H1 (cell line): Measurements from ENCODE around the gene RSKR. TPM values are rescaled to one million over a fixed set of nuclear protein-coding genes. Genes with fewer than 3 reads are reported as not detected.

Experiments
- CTCF ChIA-PET: fragments of 300-600 bp; sonication (Branson Sonifier 250); formaldehyde crosslinking; loops from one replicate; lab custom pipeline; 2021; ENCODE audit not compliant: partially characterized antibody; lab: Charles Lee
- POLR2A ChIA-PET: fragments of 300-600 bp; sonication (Branson Sonifier 250); formaldehyde crosslinking; loops from one replicate; lab custom pipeline; 2021; ENCODE audit warnings: inconsistent platforms; ENCODE audit not compliant: partially characterized antibody; lab: Charles Lee
- DNase-seq, 2 experiments: peaks; one replicate each; pipeline versions ENCODE4 v3.0.0 to v3.0.0-alpha.2; 2010 to 2022; ENCODE audit warnings: low spot score in 2 of 2, low read depth in 1 of 2, mixed read lengths in 1 of 2
- FAIRE-seq: peaks from 2 replicates; lab custom pipeline; 2011; peaks lifted over from hg19 to GRCh38; lab: Jason Lieb, UNC
- H2AFZ ChIP-seq: 2 replicates; pipeline ENCODE4 v1.8.1; 2012; ENCODE audit warnings: low read length, inconsistent platforms
- H2AK5ac ChIP-seq: 2 replicates; pipeline ENCODE4 v1.6.1; 2013; ENCODE audit warnings: low read depth, low read length
- H2BK120ac ChIP-seq: replicated peaks from 2 replicates; pipeline ENCODE3; 2013; ENCODE audit warnings: low read depth, low read length, inconsistent platforms
- H2BK12ac ChIP-seq: 2 replicates; pipeline ENCODE4 v1.6.1; 2013; ENCODE audit warnings: low read depth, low read length
- H2BK15ac ChIP-seq: 2 replicates; pipeline ENCODE4 v1.6.1; 2013; ENCODE audit warnings: low read length
- H2BK20ac ChIP-seq: 2 replicates; pipeline ENCODE4 v1.6.1; 2013; ENCODE audit warnings: low read length
- H2BK5ac ChIP-seq: 2 replicates; pipeline ENCODE4 v1.6.1; 2013; ENCODE audit warnings: low read depth, low read length
- H3K14ac ChIP-seq: 2 replicates; pipeline ENCODE4 v1.6.1; 2013; ENCODE audit warnings: inconsistent platforms; ENCODE audit not compliant: insufficient read length
- H3K18ac ChIP-seq: 2 replicates; pipeline ENCODE4 v1.6.1; 2013; ENCODE audit warnings: low read length; ENCODE audit errors: extremely low read depth
- H3K23ac ChIP-seq: 2 replicates; pipeline ENCODE4 v1.6.1; 2013; ENCODE audit warnings: inconsistent platforms; ENCODE audit not compliant: insufficient read length
- H3K23me2 ChIP-seq: 2 replicates; pipeline ENCODE4 v1.6.1; 2013; ENCODE audit warnings: low read depth, low read length
- H3K27ac ChIP-seq: 2 replicates; pipeline ENCODE4 v1.6.1; 2011; ENCODE audit warnings: low read depth, low read length, inconsistent platforms
- H3K27me3 ChIP-seq, 4 experiments: replicated peaks in 1 of 4; 1 replicate in 1 of 4; 2 replicates in 3 of 4; pipeline versions ENCODE4 v1.6.1 to v1.8.1; 2011 to 2013; ENCODE audit warnings: low read length in 3 of 4, mild to moderate bottlenecking in 3 of 4, inconsistent platforms in 2 of 4, mixed read lengths in 2 of 4, moderate library complexity in 1 of 4; ENCODE audit not compliant: control insufficient read depth in 3 of 4, insufficient read depth in 3 of 4; ENCODE audit errors: extremely low read depth in 1 of 4
- H3K36me3 ChIP-seq, 4 experiments: 2 replicates each; pipeline versions ENCODE4 v1.6.1 to v1.8.1; 2011 to 2013; ENCODE audit warnings: mild to moderate bottlenecking in 4 of 4, low read length in 3 of 4, moderate library complexity in 2 of 4, control low read depth in 1 of 4, inconsistent platforms in 1 of 4; ENCODE audit not compliant: insufficient read depth in 4 of 4, control insufficient read depth in 2 of 4
- H3K4ac ChIP-seq: replicated peaks from 2 replicates; pipeline ENCODE3; 2013; ENCODE audit warnings: low read length, low read depth, mixed read lengths, inconsistent platforms; ENCODE audit not compliant: insufficient read length
- H3K4me1 ChIP-seq, 4 experiments: replicated peaks in 1 of 4; 1 replicate in 1 of 4; 2 replicates in 3 of 4; pipeline versions ENCODE4 v1.6.1 to v1.8.1; 2011 to 2013; ENCODE audit warnings: low read length in 3 of 4, inconsistent platforms in 2 of 4, mixed read lengths in 1 of 4; ENCODE audit not compliant: insufficient read depth in 4 of 4, control insufficient read depth in 3 of 4
- H3K4me2 ChIP-seq, 2 experiments: 2 replicates each; pipeline versions ENCODE4 v1.6.1 to v1.8.1; 2011 to 2013; ENCODE audit warnings: low read depth in 2 of 2, low read length in 2 of 2, control low read depth in 1 of 2, inconsistent platforms in 1 of 2, mild to moderate bottlenecking in 1 of 2; ENCODE audit not compliant: insufficient read depth in 1 of 2
- H3K4me3 ChIP-seq, 4 experiments: fragments of 200-600, 300-600 bp in 1 of 4; sonication (generic), shearing (Covaris generic), sonication (Bioruptor Twin) in 1 of 4; 2 replicates each; pipeline versions ENCODE4 v1.5.1 to v1.8.1; 2011 to 2016; ENCODE audit warnings: low read length in 4 of 4, low read depth in 3 of 4, control low read depth in 2 of 4, inconsistent platforms in 2 of 4, mild to moderate bottlenecking in 2 of 4, mixed read lengths in 1 of 4, moderate library complexity in 1 of 4; ENCODE audit not compliant: insufficient read depth in 2 of 4; ENCODE audit errors: extremely low read depth in 1 of 4
- H3K56ac ChIP-seq: replicated peaks from 2 replicates; pipeline ENCODE3; 2013; ENCODE audit warnings: low read depth, mild to moderate bottlenecking, mixed read lengths, low read length, inconsistent platforms; ENCODE audit not compliant: insufficient read length
- H3K79me1 ChIP-seq: 2 replicates; pipeline ENCODE4 v1.6.1; 2013; ENCODE audit warnings: low read depth, low read length, control low read depth
- H3K79me2 ChIP-seq, 2 experiments: 2 replicates each; pipeline versions ENCODE4 v1.6.1 to v1.8.1; 2012 to 2013; ENCODE audit warnings: low read length in 2 of 2, mild to moderate bottlenecking in 2 of 2, inconsistent platforms in 1 of 2; ENCODE audit not compliant: insufficient read depth in 2 of 2, control insufficient read depth in 1 of 2
- H3K9ac ChIP-seq, 4 experiments: replicated peaks in 1 of 4; 1 replicate in 1 of 4; 2 replicates in 3 of 4; pipeline versions ENCODE4 v1.6.1 to v1.8.1; 2011 to 2013; ENCODE audit warnings: low read depth in 3 of 4, low read length in 3 of 4, control low read depth in 2 of 4, mild to moderate bottlenecking in 2 of 4, moderate library complexity in 2 of 4, inconsistent platforms in 1 of 4; ENCODE audit errors: extremely low read depth in 1 of 4
- H3K9me3 ChIP-seq, 2 experiments: 2 replicates each; pipeline versions ENCODE4 v1.6.1 to v1.8.1; 2012 to 2013; ENCODE audit warnings: mild to moderate bottlenecking in 2 of 2, moderate library complexity in 2 of 2, control low read depth in 1 of 2, inconsistent platforms in 1 of 2, low read depth in 1 of 2, low read length in 1 of 2, mixed read lengths in 1 of 2; ENCODE audit not compliant: insufficient read depth in 2 of 2
- H4K20me1 ChIP-seq, 2 experiments: replicated peaks in 1 of 2; 2 replicates each; pipeline versions ENCODE3 to v1.8.1; 2011 to 2013; ENCODE audit warnings: inconsistent platforms in 2 of 2, low read length in 2 of 2, mild to moderate bottlenecking in 1 of 2; ENCODE audit not compliant: insufficient read depth in 2 of 2, control insufficient read depth in 1 of 2
- H4K5ac ChIP-seq: 2 replicates; pipeline ENCODE4 v1.6.1; 2013; ENCODE audit warnings: low read length, low read depth, mixed read lengths, inconsistent platforms; ENCODE audit not compliant: insufficient read length
- H4K8ac ChIP-seq: 2 replicates; pipeline ENCODE4 v1.8.0; 2013; ENCODE audit warnings: mild to moderate bottlenecking, moderate library complexity, low read length, inconsistent platforms; ENCODE audit not compliant: insufficient read depth; ENCODE audit errors: extremely low read depth
- H4K91ac ChIP-seq: replicated peaks from 2 replicates; pipeline ENCODE3; 2013; ENCODE audit warnings: low read length, mixed read lengths, inconsistent platforms; ENCODE audit not compliant: insufficient read length
- ATF2 ChIP-seq: IDR thresholded peaks from 2 replicates; pipeline ENCODE4 v1.6.1; 2012; ENCODE audit warnings: low read length, inconsistent platforms
- CEBPB ChIP-seq: IDR thresholded peaks from 2 replicates; pipeline ENCODE4 v1.6.1; 2012; ENCODE audit warnings: low read depth, low read length
- CHD1 ChIP-seq: IDR thresholded peaks from 2 replicates; pipeline ENCODE4 v1.6.1; 2012; ENCODE audit warnings: low read depth, low read length, improper control_type of control experiment
- EP300 ChIP-seq, 2 experiments: IDR thresholded peaks; 1 replicate in 1 of 2; 2 replicates in 1 of 2; pipeline ENCODE4 v1.6.1; 2011 to 2012; ENCODE audit warnings: low read depth in 2 of 2, low read length in 2 of 2, mild to moderate bottlenecking in 2 of 2, borderline replicate concordance in 1 of 2, inconsistent platforms in 1 of 2, moderate library complexity in 1 of 2
- JUND ChIP-seq: IDR thresholded peaks from 2 replicates; pipeline ENCODE4 v1.6.1; 2011; ENCODE audit warnings: mild to moderate bottlenecking, improper control_type of control experiment, low read length
- MAFK ChIP-seq: IDR thresholded peaks from 2 replicates; pipeline ENCODE4 v1.6.1; 2012; ENCODE audit warnings: low read depth, mild to moderate bottlenecking, improper control_type of control experiment, low read length
- MAX ChIP-seq: IDR thresholded peaks from 2 replicates; pipeline ENCODE4 v1.6.1; 2012; ENCODE audit warnings: inconsistent platforms
- POLR2AphosphoS5 ChIP-seq: IDR thresholded peaks from 2 replicates; pipeline ENCODE4 v1.6.1; 2011; ENCODE audit warnings: low read depth, low read length
- SAP30 ChIP-seq: fragments of 300-600 bp; sonication (generic); IDR thresholded peaks from 2 replicates; pipeline ENCODE4 v1.7.1; 2012; ENCODE audit warnings: low read length, moderate library complexity, mild to moderate bottlenecking, inconsistent platforms; ENCODE audit not compliant: insufficient read depth, insufficient replicate concordance
- SIN3A ChIP-seq, 2 experiments: IDR thresholded peaks in 1 of 2; conservative IDR thresholded peaks in 1 of 2; 2 replicates each; pipeline ENCODE4 v1.6.1; 2011 to 2012; ENCODE audit warnings: low read length in 2 of 2, improper control_type of control experiment in 1 of 2, low read depth in 1 of 2, mild to moderate bottlenecking in 1 of 2
- SUZ12 ChIP-seq: fragments of 200-600 bp; sonication (generic); IDR thresholded peaks from 2 replicates; pipeline ENCODE4 v1.6.1; 2012; ENCODE audit warnings: mild to moderate bottlenecking, inconsistent platforms, low read length, moderate library complexity, mixed read lengths
- TAF1 ChIP-seq: IDR thresholded peaks from 2 replicates; pipeline ENCODE4 v1.6.1; 2011; ENCODE audit warnings: mild to moderate bottlenecking, low read depth, low read length
- WGBS, 2 experiments: shearing (Covaris generic) in 1 of 2; methylation state at CpG; one replicate each; pipeline versions ENCODE4 v1.1.6 to v1.1.7; 2013 to 2015; ENCODE audit warnings: low lambda C conversion rate in 2 of 2, mixed read lengths in 2 of 2, inconsistent platforms in 1 of 2, low coverage in 1 of 2, missing lambda C conversion rate in 1 of 2; ENCODE audit not compliant: insufficient replicate concordance in 2 of 2, insufficient coverage in 1 of 2, insufficient read length in 1 of 2; ENCODE audit errors: extremely low coverage in 1 of 2, missing lambda C conversion rate in 1 of 2; 5-methylcytosine and 5-hydroxymethylcytosine counted together
- polyA plus RNA-seq, 7 experiments: library from polyadenylated mRNA; depleted of rRNA in 3 of 7; stranded (reverse) in 5 of 7; unstranded in 2 of 7; fragments of >200 nt in 5 of 7; fragments of 200-250 nt in 2 of 7; gene quantifications; 1 replicate in 5 of 7; 2 replicates in 1 of 7; 4 replicates in 1 of 7; pipeline versions ENCODE4 v1.2.1 to v1.2.3, GENCODE V29; 2011 to 2013; ENCODE audit warnings: missing spikeins in 2 of 7, mixed read lengths in 2 of 7
- total RNA-seq: library from RNA; stranded (reverse); fragmentation: NEBNext Ultra II Directional; extraction: Animal tissue kit (Norgen Biotek cat#: 25700); gene quantifications from 2 replicates; pipeline ENCODE4 v1.2.1, GENCODE V29; 2021

RSKR gene
- total and polyA plus RNA-seq, 2 of the 8 experiments (the other 6 are each of a cell fraction or from before 2014, with no cell fraction given), result 24.1 to 28.5 TPM

GRCh38 chr17:28655160-28655559 lies 41.2 kb upstream of the RSKR start:
- no peak overlapping the region for H3K18ac ChIP-seq
- no peak overlapping the region for H2BK12ac ChIP-seq
- no peak overlapping the region for H2BK15ac ChIP-seq
- no peak overlapping the region for H3K27ac ChIP-seq
- H3K9ac ChIP-seq, result no peak overlapping the region
- H4K91ac ChIP-seq, result no peak overlapping the region
- DNase-seq (no peak), FAIRE-seq (no peak)
- no peak overlapping the region for H2BK120ac ChIP-seq
- POLR2A ChIA-PET, result interaction anchor here (1.0 to 1.5 kb wide), 2 partner anchors 8 to 9 kb away, joined by 3 to 9 read pairs; no protein-coding TSS in a partner anchor
- peaks cover 5% of the 10 kb centered on the region; the same call in 1 of the 2 replicates for H3K79me1 ChIP-seq
- CTCF ChIA-PET, result interaction anchor here (0.6 to 1.7 kb wide), 2 partner anchors 10 to 24 kb away, joined by 4 to 6 read pairs; partner anchors contain the start of gene BLTP2
- H2BK5ac ChIP-seq, result no peak overlapping the region
- no peak overlapping the region for H3K4me3 ChIP-seq
- no peaks in the 10 kb centered on the region for H3K23me2 ChIP-seq
- H2AFZ ChIP-seq, result no peak overlapping the region
- H3K56ac ChIP-seq, result no peak overlapping the region
- no peak overlapping the region for H3K23ac ChIP-seq
- no peak overlapping the region for H4K8ac ChIP-seq
- no peak overlapping the region for H3K14ac ChIP-seq
- peaks cover 5 to 20% of the 10 kb centered on the region in 2 experiments; a peak in 3 of 4 replicates for H3K79me2 ChIP-seq
- peaks cover 0 to 24% (median 8%) of the 10 kb centered on the region in 4 experiments; a peak in 5 of 8 replicates for H3K36me3 ChIP-seq
- no peak overlapping the region for H2BK20ac ChIP-seq
- H3K4me1 ChIP-seq, result no peaks in the 10 kb centered on the region
- H3K27me3 ChIP-seq, result no peaks in the 10 kb centered on the region
- peaks cover 0 to 7% of the 10 kb centered on the region in 2 experiments for H4K20me1 ChIP-seq
- no peak overlapping the region for H2AK5ac ChIP-seq
- no peak overlapping the region for H3K4ac ChIP-seq
- no peak overlapping the region for H4K5ac ChIP-seq
- 93% methylated on average over 5 of the region's 5 CpGs; no CpG with 5 or more reads in 1 of the 2 experiments for WGBS, 2 experiments
- no peak overlapping the region for H3K4me2 ChIP-seq
- peaks cover 0 to 17% of the 10 kb centered on the region in 2 experiments; a peak in 3 of 4 replicates for H3K9me3 ChIP-seq
- TF ChIP-seq SIN3A (conservative IDR thresholded peaks at IDR 0.05 in 1 of 2, IDR thresholded peaks at IDR 0.05 in 1 of 2; ENCODE audit: low read depth in 1 of 2, low read length in 2 of 2) (no peak), CHD1 (no peak), MAFK (no peak), CEBPB (no peak), SAP30 (no peak), TAF1 (no peak), EP300 (IDR thresholded peaks at IDR 0.05; ENCODE audit: borderline replicate concordance in 1 of 2, low read depth in 2 of 2, low read length in 2 of 2) (no peak), ATF2 (no peak), JUND (no peak), MAX (no peak), SUZ12 (no peak), POLR2AphosphoS5 (no peak)
